SH-SY5Y (cell line): Measurements from ENCODE around the gene DIS3L2.

Experiments
- GATA2 ChIP-seq: IDR thresholded peaks from 2 replicates; pipeline ENCODE4 v1.6.1; 2011; ENCODE audit warnings: mild to moderate bottlenecking, low read depth, low read length
- GATA3 ChIP-seq: IDR thresholded peaks from 2 replicates; pipeline ENCODE4 v1.6.1; 2011; ENCODE audit warnings: low read depth, mild to moderate bottlenecking, low read length, moderate library complexity

GRCh38 chr2:232219496-232219870, 258.0 kb downstream of the DIS3L2 start:
- no peak for TF ChIP-seq GATA2
- no peak for TF ChIP-seq GATA3
